Measurements from ENCODE around the gene DPEP3. TPM values are rescaled to one million over a fixed set of nuclear protein-coding genes. Genes with fewer than 3 reads are reported as not detected.
A peak's percentile ranks its signal among the peaks of the same experiment; 100 is the strongest.

DPEP3 gene, protein sequence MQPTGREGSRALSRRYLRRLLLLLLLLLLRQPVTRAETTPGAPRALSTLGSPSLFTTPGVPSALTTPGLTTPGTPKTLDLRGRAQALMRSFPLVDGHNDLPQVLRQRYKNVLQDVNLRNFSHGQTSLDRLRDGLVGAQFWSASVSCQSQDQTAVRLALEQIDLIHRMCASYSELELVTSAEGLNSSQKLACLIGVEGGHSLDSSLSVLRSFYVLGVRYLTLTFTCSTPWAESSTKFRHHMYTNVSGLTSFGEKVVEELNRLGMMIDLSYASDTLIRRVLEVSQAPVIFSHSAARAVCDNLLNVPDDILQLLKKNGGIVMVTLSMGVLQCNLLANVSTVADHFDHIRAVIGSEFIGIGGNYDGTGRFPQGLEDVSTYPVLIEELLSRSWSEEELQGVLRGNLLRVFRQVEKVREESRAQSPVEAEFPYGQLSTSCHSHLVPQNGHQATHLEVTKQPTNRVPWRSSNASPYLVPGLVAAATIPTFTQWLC
- not detected for total RNA-seq

DNA sequence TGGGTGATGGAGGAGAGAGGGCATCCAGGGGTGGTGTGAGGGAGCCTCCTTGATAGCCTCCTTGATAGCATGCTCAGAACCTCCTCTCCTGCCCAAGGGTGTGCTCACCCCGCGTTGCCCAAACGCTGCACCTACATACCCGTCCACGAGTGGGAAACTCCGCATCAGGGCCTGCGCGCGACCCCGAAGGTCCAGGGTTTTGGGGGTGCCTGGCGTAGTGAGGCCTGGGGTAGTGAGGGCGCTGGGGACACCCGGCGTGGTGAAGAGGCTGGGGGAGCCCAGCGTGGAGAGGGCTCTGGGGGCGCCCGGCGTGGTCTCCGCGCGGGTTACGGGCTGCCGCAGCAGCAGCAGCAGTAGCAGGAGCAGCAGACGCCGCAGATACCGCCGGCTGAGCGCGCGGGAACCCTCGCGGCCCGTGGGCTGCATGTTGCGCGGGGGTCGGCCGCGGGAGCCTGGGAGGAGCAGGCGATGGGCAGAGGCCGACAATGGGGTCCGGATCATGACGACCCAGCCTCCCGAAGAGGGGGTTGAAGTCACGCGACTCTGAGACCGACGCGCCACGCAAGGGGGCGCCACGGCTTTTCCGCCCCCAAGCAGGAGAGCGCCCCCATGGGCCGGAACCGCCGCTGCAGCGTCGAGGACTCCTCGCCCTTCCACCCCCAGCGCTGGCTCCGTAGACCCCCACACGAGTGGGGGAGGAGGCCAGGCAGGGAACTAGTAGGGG lies at the start of gene DPEP3:
DPEP3 (minus strand) TSS at position 545 of the 724 bp plus-strand sequence; CDS start at position 426, 119 bp downstream.
- Histone ChIP-seq H3K27me3 (no peaks in the 10 kb centered on the region), H3K27ac (no peak within 1 kb of the TSS), H3K4me3 (no peak within 1 kb of the TSS), H3K9me3 (no peaks in the 10 kb centered on the region), H3K4me1 (peaks cover 0 to 15% of the 10 kb centered on the region in 2 donors), H3K36me3 (no peaks in the 10 kb centered on the region)
- no peak for DNase-seq (ENCODE audit: low spot score)
- TF ChIP-seq, protein P1, sequence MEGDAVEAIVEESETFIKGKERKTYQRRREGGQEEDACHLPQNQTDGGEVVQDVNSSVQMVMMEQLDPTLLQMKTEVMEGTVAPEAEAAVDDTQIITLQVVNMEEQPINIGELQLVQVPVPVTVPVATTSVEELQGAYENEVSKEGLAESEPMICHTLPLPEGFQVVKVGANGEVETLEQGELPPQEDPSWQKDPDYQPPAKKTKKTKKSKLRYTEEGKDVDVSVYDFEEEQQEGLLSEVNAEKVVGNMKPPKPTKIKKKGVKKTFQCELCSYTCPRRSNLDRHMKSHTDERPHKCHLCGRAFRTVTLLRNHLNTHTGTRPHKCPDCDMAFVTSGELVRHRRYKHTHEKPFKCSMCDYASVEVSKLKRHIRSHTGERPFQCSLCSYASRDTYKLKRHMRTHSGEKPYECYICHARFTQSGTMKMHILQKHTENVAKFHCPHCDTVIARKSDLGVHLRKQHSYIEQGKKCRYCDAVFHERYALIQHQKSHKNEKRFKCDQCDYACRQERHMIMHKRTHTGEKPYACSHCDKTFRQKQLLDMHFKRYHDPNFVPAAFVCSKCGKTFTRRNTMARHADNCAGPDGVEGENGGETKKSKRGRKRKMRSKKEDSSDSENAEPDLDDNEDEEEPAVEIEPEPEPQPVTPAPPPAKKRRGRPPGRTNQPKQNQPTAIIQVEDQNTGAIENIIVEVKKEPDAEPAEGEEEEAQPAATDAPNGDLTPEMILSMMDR (IDR thresholded peaks at IDR 0.05): no peak

DNA sequence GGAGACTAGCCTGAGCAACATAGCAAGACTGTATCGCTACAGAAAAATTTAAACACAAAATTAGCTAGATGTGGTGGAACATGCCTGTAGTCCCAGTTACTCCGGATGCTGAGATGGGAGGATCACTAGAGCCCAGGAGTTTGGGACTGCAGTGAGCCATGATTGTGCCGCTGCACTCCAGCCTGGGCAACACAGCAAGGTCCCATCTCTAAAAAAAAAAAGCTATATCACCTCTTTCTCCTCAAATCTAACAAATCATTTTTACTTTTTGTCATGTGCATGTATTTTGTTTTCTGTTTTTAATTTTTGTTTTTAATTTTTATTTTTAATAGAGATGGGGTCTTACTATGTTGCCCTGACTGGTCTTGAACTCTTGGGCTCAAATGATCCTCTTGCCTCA lies 48.7 kb upstream of the DPEP3 start:
- TF ChIP-seq, protein P1 (IDR thresholded peaks at IDR 0.05): no peak
- Histone ChIP-seq H3K27ac (no peak overlapping the region), H3K4me1 (peaks cover 0 to 4% of the 10 kb centered on the region in 2 donors), H3K9me3 (no peaks in the 10 kb centered on the region), H3K4me3 (no peak overlapping the region), H3K27me3 (no peaks in the 10 kb centered on the region), H3K36me3 (no peaks in the 10 kb centered on the region)
- DNase-seq (ENCODE audit: low spot score): no peak

DNA sequence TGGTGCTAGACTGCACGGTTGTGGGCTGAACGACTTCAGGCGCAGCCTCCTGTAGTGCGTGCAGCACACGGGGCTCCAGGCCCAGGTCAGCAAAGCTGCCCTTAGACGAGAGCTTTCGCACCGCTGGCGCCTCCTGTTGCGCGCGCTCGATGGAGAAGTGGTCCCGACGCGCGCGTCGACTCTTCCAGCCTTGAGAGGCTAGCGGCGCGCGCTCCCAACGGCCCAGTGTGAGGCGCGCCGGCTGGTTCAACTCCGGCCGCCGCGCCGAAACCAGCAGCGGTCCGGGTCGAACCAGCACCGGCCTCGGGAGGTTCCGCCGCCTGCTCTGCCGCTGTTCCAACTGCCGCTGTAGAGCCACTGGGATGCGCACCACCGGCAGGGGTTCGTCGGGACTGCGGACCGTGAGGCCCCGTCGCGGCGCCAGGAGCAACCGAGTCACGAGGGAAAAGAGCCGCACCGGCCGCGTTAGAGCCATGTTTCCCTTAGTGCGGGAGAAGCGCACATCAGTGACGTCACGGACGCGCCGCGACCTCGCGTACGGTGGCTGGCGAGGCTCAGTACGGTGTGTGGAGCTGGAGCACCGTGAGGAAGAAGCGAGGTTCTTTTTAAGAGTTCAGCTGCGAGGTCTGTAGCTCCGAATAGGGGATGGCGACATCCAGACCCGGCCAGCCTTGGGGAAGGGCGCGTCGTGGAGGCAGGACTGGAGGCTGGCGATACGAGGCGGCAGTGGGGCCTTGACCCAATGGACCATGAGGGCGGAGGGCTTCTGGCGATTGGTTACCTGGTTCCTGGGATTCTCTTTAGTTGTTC lies 42.6 kb upstream of the DPEP3 start, which contains the start of the genes DDX28 and DUS2:
DDX28 (minus strand) TSS at position 505 of the 810 bp plus-strand sequence; CDS start at position 475, 30 bp downstream.
DUS2 (plus strand) TSS at position 557 of the 810 bp plus-strand sequence. CDS start 14,740 bp downstream, outside the sequence.
- Histone ChIP-seq H3K27ac (peak within 1 kb of the TSS; percentile 84 to 85), H3K4me1 (peaks cover 0 to 28% of the 10 kb centered on the region in 2 donors), H3K4me3 (peak within 1 kb of the TSS; percentile 83 to 90), H3K36me3 (no peaks in the 10 kb centered on the region), H3K9me3 (no peaks in the 10 kb centered on the region), H3K27me3 (no peaks in the 10 kb centered on the region)
- TF ChIP-seq, protein P1 (IDR thresholded peaks at IDR 0.05): peak in 1 of 2 donors; percentile 27
- DNase-seq (ENCODE audit: low spot score): peak; percentile 93

DNA sequence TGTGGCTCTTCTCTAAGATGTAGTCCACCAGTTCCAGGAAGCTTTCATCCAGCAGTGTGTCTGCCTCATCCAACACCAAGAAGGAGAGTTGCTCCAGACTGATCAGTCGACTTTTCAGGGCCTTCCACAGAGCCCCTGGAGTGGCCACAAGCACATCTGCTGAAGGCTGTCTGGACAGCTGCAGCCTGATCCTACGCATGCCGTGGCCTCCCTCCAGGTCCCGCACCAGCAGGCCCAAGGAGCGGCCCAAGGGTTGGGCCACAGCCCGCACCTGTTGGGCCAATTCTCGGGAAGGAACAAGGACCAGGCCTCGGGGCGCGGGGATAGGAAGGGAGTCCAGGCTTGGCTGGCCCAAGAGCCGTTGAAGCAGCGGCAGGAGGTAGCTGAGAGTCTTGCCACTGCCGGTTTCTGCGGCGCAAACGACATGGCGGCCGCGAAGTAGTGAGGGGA lies 42.0 kb upstream of the DPEP3 start:
- TF ChIP-seq, protein P1 (IDR thresholded peaks at IDR 0.05): no peak
- Histone ChIP-seq H3K27ac (peak overlapping the region; percentile 84 to 85), H3K4me3 (peak overlapping the region; percentile 83 to 90), H3K4me1 (peaks cover 0 to 28% of the 10 kb centered on the region in 2 donors), H3K36me3 (no peaks in the 10 kb centered on the region), H3K27me3 (no peaks in the 10 kb centered on the region), H3K9me3 (no peaks in the 10 kb centered on the region)
- no peak for DNase-seq (ENCODE audit: low spot score)

DNA sequence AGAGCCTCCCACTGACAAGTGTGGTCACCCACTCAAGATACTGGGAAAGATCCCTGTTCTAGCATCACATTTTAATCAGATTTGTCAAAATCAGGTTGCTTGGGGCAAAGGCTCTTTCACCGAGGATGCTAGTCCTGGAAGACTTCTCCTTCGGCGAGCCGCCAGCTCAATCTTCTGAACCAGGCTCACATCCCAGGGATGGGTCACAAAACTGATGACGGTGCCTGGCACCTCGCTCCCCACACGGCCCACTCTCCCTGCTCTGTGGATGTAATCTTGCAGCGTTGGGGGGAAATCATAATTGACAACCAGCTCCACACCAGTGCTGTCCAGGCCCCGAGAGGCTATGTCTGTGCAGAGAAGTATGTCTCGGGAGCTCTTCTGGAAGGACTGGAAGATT lies 41.2 kb upstream of the DPEP3 start:
- TF ChIP-seq, protein P1 (IDR thresholded peaks at IDR 0.05): no peak
- Histone ChIP-seq H3K4me3 (peak overlapping the region in 1 of 2 donors; percentile 83), H3K9me3 (no peaks in the 10 kb centered on the region), H3K36me3 (no peaks in the 10 kb centered on the region), H3K27ac (no peak overlapping the region), H3K4me1 (peaks cover 0 to 28% of the 10 kb centered on the region in 2 donors), H3K27me3 (no peaks in the 10 kb centered on the region)
- no peak for DNase-seq (ENCODE audit: low spot score)

Measured in right atrium auricular region (tissue), 2 donors.